Subcutaneous adipose tissue (tissue), 4 donors: ENCODE data around the gene RB1. TPM values are rescaled to one million over a fixed set of nuclear protein-coding genes. Genes with fewer than 3 reads are reported as not detected.

Experiments used
- total RNA-seq, 4 donors: library from RNA; depleted of rRNA; stranded (reverse); fragments of >200 nt; gene quantifications; one replicate each; pipeline ENCODE4 v1.1.0, GENCODE V29; 2016
- TF ChIP-seq, protein P1 (sequence below): fragments of 450-650 bp; IDR thresholded peaks from one replicate; pipeline ENCODE4 v1.5.1; 2016; ENCODE audit warnings: low read depth, mild to moderate bottlenecking, control low read depth, antibody characterized with exemption, moderate library complexity

The RB1 gene
- total RNA-seq, 4 donors from 2014 or later = 35.0 to 85.6 (median 45.6) TPM

DNA sequence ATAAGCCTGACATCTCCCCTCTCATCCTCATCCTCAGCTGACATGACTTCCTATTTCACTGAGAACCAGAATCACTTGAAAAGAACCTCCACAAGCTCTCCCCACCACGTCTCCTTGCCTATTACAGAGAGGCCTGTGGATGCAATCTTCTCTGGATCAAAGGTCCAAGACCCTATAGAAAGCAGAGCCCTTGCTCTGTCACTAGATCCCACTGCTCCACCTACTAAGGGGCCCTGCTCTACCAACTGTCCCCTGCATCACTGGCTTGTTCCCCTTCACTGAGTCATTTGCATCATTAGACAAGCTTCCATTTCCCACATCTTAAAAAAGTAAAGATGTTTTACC is 188.5 kb downstream of the RB1 start:
- TF ChIP-seq, protein P1, sequence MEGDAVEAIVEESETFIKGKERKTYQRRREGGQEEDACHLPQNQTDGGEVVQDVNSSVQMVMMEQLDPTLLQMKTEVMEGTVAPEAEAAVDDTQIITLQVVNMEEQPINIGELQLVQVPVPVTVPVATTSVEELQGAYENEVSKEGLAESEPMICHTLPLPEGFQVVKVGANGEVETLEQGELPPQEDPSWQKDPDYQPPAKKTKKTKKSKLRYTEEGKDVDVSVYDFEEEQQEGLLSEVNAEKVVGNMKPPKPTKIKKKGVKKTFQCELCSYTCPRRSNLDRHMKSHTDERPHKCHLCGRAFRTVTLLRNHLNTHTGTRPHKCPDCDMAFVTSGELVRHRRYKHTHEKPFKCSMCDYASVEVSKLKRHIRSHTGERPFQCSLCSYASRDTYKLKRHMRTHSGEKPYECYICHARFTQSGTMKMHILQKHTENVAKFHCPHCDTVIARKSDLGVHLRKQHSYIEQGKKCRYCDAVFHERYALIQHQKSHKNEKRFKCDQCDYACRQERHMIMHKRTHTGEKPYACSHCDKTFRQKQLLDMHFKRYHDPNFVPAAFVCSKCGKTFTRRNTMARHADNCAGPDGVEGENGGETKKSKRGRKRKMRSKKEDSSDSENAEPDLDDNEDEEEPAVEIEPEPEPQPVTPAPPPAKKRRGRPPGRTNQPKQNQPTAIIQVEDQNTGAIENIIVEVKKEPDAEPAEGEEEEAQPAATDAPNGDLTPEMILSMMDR = no peak

DNA sequence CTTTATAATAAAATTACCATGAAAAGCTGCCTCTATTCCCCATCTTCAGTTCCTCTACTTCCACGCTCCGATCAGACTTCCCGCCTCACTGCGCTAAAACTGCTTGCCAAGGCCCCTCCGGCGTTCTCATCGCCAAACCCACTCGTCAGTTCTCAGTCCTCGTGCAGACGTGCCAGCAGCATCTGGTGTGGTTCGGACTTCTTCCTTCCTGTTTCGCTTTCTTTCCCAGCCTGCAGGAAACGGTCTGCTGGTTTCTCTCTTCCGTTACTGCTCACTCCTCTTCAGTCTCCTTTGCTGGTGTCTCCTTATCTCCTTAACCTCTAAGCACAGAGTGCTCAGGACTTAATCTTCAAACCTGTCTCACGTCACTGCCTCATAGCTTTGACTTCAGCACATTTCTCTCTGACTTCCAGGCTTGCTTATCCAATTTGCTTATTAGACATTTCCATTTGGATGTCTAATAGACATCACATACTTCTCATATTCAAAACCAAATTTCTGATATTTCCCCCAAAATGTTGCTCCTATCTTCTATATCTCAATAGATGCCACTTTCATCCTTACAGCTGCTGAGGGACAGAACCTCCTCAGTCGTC is 189.0 kb downstream of the RB1 start:
- TF ChIP-seq, protein P1 = no peak

DNA sequence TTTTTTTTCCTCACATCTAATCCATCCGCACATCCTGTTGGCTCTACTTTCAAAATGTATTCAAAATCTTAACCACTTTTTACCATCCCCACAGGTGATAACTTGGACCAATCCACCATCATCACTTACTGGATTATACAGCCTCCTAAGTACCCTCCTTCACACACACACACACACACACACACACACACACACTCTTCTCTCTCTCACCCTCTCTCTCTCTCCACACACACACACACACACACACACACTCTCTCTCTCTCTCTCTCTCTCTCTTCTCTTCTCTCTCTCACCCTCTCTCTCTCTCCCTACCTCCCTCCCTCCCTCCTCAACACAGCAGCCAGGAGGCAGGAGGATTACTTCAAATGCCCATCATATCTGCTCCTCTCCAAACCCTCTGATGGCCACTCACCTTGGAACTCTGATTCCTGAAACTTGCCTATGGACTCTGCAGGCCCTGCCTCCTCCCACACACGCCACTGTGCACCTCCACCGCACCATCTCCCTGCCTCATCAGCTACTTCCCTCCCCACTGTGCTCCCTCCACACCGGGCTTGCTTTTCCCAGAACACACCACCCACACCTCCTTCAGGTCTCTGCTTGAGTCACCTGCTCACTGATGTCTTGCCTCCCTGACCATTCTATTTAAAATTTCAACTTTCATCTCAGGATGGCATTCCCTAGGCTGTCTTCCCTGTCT is 189.7 kb downstream of the RB1 start:
- TF ChIP-seq, protein P1 = no peak

DNA sequence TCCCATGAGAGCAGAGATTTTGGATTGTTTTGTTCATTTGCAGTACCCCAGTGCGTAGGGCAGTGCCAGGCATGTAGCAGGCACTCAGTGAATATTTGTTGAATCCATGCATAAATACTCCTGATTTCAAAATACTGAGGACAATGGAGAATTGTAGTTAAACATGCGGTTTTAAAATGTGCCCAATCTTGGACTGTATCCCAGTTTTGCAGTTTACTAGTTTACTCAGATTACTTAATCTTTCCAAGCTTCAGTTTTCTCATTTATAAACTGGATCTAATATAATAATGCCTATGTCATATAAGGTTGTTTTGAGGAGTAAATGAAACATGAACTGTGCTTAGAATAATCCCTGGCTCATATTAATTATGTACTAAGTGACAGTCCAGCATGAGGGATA is 190.3 kb downstream of the RB1 start:
- TF ChIP-seq, protein P1 = no peak

DNA sequence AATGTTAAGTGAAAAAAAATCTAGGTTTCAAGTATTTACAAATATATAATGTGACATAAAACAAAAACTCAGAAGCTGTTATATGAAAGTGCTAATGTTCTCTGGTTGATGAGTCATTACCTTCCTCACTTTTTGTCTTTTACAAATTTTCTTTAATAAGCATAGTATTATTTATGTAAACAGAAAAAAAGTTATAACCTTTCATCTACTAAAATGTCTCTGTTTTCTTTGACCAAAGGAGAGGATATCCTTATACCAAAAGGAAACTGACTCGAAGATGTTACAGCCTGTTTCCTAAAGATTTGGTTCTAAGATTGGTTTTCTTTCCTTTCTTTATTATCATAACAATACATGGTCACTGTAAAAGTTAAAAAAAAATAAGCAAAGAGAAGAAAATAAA is 191.3 kb downstream of the RB1 start:
- TF ChIP-seq, protein P1 = no peak

DNA sequence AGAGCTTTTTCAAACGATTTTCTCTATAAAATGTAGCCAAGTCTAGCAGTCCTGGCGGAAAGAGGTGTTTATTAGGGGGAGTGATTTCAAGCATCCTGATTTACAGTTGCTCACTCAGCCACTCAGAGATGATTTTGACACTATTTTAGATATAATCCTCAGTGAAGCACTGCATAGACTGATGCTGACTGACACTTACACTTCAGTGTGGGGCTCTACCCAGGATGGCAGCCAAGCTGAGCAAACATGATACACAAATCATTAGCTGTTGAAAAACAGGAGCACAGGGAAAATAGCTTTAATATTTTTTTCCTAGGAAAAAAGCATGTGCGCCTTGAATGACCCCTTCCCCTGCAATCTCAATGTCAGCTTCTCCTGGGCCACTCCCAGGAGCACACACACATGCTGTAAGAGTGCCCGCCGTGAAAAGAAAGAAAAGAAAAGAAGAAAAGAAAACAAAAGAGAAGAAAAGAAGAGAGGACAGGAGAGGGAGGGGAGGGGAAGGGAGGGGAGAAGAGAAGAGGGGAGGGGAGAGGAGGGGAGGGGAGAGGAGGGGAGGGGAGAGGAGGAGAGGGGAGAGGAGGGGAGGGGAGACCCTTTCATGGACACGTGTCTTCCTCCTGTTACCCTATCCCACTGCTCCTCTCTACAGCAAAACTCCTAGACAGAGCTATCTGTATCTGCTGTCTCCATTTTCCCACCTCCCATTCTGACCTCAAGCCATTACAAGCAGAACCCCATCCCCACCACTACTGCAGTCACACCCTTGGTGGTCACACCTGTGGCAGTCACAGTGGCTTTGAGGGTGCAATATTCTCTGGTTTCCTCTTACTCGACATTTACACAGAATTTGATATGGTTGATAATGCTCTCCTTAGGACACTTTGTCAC is 193.0 kb downstream of the RB1 start:
- TF ChIP-seq, protein P1 = no peak

DNA sequence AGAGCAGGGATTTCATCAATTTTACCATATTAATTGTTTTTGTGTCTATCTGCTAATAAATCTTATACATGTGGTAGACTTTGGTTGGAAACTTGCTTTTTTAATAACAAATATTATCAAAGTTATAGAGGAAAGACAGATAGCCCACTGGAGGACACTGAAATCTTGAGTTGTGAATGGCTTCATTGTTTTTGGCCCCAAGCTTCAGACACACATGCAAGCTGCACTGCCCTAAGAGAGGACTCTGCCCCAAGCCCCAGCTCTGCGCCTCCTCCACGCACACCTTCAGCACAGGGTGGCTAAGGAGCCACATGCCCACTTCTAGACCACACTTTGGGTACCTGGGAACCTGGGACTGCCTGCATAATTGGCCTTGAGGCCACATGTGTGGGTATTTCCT is 194.1 kb downstream of the RB1 start:
- TF ChIP-seq, protein P1 = no peak
